Ascending aorta (tissue), 2 donors: ENCODE data around the gene CLK1. TPM values are rescaled to one million over a fixed set of nuclear protein-coding genes. Genes with fewer than 3 reads are reported as not detected.
"Not testable (repeated sequence)": the region's sequence is repeated elsewhere in the genome, so short reads cannot be mapped to it uniquely, and the experiment has no call there.

ENCODE experiments used
- DNase-seq, 2 donors: peaks; one replicate each; pipeline ENCODE4 v3.0.0-alpha.2; 2019; ENCODE audit warnings: low spot score in 2 of 2
- H3K27ac ChIP-seq, 2 donors: fragments of 200-600 bp; sonication (generic); one replicate each; pipeline ENCODE4 v1.5.1; 2016 to 2017; ENCODE audit warnings: mild to moderate bottlenecking in 1 of 2
- H3K27me3 ChIP-seq: fragments of 200-600 bp; sonication (generic); one replicate; pipeline ENCODE4 v1.5.1; 2017
- H3K36me3 ChIP-seq, 2 donors: fragments of 200-600 bp; sonication (generic); one replicate each; pipeline ENCODE4 v1.5.1; 2016
- H3K4me1 ChIP-seq, 2 donors: fragments of 200-600 bp; sonication (generic); one replicate each; pipeline ENCODE4 v1.5.1; 2016 to 2017; ENCODE audit warnings: mild to moderate bottlenecking in 1 of 2
- H3K4me3 ChIP-seq, 2 donors: fragments of 200-600 bp; sonication (generic); one replicate each; pipeline ENCODE4 v1.5.1; 2016 to 2017; ENCODE audit warnings: mild to moderate bottlenecking in 1 of 2
- H3K9me3 ChIP-seq, 2 donors: fragments of 200-600 bp; sonication (generic); one replicate each; pipeline ENCODE4 v1.5.1; 2016
- intact Hi-C: fragments of 100-400 bp; cut with DNase I; formaldehyde crosslinking; loops from one replicate; pipeline ENCODE4 v1.15.1; 2023
- total RNA-seq: library from RNA; depleted of rRNA; stranded (reverse); fragments of >200 nt; gene quantifications from one replicate; pipeline ENCODE4 v1.1.0, GENCODE V29; 2016
- TF ChIP-seq, protein P1 (sequence below), 3 experiments: fragments of 200-600 bp in 2 of 3; fragments of 450-650 bp in 1 of 3; sonication (generic) in 2 of 3; IDR thresholded peaks; one replicate each; pipeline ENCODE4 v1.5.1; 2016 to 2019; ENCODE audit warnings: antibody characterized with exemption in 3 of 3, mild to moderate bottlenecking in 1 of 3, moderate library complexity in 1 of 3

Gene CLK1
- total RNA-seq, 1 donor from 2014 or later = 43.5 TPM

DNA sequence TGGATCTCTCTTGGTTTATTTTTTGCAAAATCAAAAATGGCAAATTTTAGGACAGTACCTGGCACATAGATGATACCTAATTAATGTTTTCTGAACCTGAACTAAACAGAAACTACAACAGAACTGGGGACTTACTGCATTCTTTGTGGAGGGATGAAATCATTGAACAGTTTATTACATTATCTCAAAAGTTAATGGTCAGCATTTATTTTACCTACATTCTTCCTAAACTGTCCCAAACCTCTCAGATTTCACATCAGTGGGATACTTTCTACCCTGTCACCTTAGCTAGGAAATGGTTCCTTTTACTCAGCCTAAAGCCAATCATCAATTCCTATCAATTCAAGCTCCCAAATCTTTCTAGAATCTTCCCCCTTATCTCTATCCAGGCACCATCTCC, 35.0 kb upstream of the CLK1 start:
- Histone ChIP-seq H3K27ac (no peak overlapping the region), H3K27me3 (no peaks in the 10 kb centered on the region), H3K36me3 (peaks cover 45 to 66% of the 10 kb centered on the region in 2 donors), H3K4me1 (no peaks in the 10 kb centered on the region), H3K4me3 (no peak overlapping the region), H3K9me3 (no peaks in the 10 kb centered on the region)
- TF ChIP-seq, protein P1, sequence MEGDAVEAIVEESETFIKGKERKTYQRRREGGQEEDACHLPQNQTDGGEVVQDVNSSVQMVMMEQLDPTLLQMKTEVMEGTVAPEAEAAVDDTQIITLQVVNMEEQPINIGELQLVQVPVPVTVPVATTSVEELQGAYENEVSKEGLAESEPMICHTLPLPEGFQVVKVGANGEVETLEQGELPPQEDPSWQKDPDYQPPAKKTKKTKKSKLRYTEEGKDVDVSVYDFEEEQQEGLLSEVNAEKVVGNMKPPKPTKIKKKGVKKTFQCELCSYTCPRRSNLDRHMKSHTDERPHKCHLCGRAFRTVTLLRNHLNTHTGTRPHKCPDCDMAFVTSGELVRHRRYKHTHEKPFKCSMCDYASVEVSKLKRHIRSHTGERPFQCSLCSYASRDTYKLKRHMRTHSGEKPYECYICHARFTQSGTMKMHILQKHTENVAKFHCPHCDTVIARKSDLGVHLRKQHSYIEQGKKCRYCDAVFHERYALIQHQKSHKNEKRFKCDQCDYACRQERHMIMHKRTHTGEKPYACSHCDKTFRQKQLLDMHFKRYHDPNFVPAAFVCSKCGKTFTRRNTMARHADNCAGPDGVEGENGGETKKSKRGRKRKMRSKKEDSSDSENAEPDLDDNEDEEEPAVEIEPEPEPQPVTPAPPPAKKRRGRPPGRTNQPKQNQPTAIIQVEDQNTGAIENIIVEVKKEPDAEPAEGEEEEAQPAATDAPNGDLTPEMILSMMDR (IDR thresholded peaks at IDR 0.05) = no peak
- intact Hi-C loops = no loop called here
- no peak for DNase-seq

DNA sequence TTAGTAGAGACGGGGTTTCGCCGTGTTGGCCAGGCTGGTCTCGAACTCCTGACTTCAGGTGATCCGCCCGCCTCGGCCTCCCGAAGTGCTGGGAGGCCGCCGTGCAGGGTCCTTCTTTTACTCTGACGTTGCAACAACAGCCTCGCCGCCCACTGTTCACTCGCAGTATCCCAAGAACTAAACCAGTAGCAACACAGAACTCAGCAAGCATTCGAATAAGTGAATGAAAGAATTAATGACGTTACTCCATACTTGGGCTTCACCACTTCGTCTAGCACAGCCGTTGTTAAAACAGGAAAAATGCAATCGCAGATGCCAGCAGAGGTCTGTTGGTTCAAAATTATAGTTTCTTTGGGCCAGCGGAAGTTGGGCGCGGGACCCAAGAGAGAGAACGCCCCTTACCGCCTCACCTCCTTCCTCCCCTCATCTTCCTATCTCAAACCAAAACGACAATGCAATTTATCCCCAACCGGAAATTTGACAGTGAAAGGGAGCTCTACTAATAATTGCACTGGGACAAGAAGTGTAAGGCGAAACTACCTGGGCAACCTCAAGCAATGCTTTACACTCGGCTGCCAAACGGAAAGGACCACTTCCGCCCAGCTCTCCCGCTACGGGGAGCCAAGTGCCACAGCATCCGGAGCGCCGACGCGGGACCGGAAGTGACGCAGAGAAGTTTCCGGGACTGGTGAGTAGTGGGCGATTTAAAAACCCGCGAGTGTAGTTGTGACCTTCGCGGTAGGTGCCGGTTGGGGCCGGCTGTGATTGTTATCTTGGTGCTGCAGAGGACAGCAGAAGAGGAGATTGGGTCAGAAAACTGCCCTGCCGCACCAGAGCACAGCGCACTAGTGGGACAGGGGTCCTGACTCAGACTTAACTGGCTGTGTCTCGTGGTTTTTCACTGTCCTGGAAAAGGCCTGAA, 24.5 kb upstream of the CLK1 start, which contains the start of the genes NIF3L1 and PPIL3:
TSS of gene NIF3L1 (plus strand) at position 668 of the 922 bp plus-strand sequence. CDS start 2,573 bp downstream, outside the sequence.
TSS of gene PPIL3 (minus strand) at position 374 of the 922 bp plus-strand sequence. CDS start 1,462 bp downstream, outside the sequence.
- H3K27ac ChIP-seq = peak within 1 kb of the TSS; percentile 90 to 94
- intact Hi-C loops = loop anchor here (1.0 to 5.0 kb wide), 7 partner anchors 25 to 363 kb away; partner anchors contain the start of genes BZW1, CFLAR, CLK1 and HYCC2
- no peaks in the 10 kb centered on the region for H3K9me3 ChIP-seq
- peaks cover 7 to 17% of the 10 kb centered on the region in 2 donors for H3K4me1 ChIP-seq
- TF ChIP-seq, protein P1 (IDR thresholded peaks at IDR 0.05) = peak in 1 of 3 experiments; percentile 15
- H3K36me3 ChIP-seq = peaks cover 10 to 17% of the 10 kb centered on the region in 2 donors
- DNase-seq = peak; percentile 91 to 98
- H3K4me3 ChIP-seq = peak within 1 kb of the TSS; percentile 79 to 81
- H3K27me3 ChIP-seq = no peaks in the 10 kb centered on the region

DNA sequence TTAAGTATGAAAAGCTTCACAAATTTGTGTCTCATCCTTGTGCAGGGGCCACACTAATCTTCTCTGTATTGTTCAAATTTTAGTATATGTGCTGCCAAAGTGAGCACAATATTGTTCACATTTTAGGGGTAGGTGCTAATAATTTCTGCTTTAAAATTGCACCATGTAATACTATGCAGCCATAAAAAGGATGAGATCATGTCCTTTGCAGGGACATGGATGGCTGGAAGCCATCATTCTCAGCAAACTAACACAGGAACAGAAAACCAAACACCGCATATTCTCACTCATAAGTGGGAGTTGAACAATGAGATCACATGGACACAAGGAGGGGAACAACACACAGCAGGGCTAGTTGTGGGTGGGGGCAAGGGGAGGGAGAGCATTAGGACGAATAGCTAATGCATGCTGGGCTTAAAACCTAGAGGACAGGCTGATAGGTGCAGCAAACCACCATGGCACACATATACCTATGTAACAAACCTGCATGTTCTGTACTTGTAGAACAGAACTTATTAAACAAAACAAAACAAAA, 17.3 kb upstream of the CLK1 start:
- H3K9me3 ChIP-seq, H3K4me1 ChIP-seq, H3K27ac ChIP-seq, H3K27me3 ChIP-seq, DNase-seq, intact Hi-C loops, H3K4me3 ChIP-seq: not testable (repeated sequence)
- peaks cover 57 to 75% of the 10 kb centered on the region in 2 donors for H3K36me3 ChIP-seq

DNA sequence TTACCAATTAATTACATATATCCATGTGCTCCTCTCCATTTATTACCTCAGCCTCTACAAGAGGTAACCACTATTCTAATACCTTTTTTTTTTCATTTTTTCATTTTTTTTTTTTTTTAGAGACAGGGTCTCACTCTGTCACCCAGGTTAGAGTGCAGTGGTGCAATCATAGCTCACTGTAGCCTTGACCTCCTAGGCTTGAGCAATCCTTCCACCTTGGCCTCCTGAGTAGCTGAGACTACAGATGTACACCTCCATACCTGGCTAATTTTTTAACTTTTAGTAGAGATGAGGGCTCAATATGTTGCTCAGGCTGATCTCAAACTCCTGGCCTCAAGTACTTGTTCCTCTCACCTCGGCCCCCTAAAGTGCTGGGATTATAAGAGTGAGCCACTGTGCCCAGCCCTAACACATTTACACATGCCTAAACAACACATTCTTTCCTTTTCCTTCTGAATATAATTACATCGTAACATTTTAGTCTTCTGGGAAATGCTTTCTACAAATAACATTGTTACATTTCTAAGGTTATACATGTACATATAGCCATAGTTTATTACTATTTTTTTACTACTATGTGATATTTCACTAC, 13.9 kb upstream of the CLK1 start:
- DNase-seq = no peak
- Histone ChIP-seq H3K9me3 (no peaks in the 10 kb centered on the region), H3K27me3 (no peaks in the 10 kb centered on the region), H3K27ac (no peak overlapping the region), H3K4me3 (no peak overlapping the region), H3K4me1 (no peaks in the 10 kb centered on the region), H3K36me3 (peaks cover 60 to 75% of the 10 kb centered on the region in 2 donors)
- intact Hi-C loops = no loop called here
- TF ChIP-seq, protein P1 (IDR thresholded peaks at IDR 0.05) = no peak

DNA sequence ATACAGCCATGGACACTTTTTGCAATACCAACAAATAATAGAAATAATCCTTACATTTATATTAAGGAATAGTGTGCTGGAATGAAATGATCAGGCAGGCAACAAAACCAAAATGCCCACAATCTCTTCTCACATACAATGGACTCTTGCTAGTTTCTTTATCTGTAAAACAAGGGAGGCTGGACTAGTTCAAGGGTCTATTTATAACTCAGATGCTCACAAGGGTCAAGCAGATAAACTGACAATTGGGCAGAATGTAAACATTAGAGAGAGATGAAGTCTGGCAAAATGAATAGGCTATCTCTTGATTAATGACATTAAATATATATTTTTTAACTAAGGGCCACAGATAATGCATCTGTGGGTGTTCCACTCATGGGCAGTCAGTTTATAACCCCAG, 13.0 kb upstream of the CLK1 start:
- intact Hi-C loops = no loop called here
- no peaks in the 10 kb centered on the region for H3K9me3 ChIP-seq
- H3K4me3 ChIP-seq = no peak overlapping the region
- no peaks in the 10 kb centered on the region for H3K4me1 ChIP-seq
- H3K27me3 ChIP-seq = no peaks in the 10 kb centered on the region
- peaks cover 54 to 74% of the 10 kb centered on the region in 2 donors for H3K36me3 ChIP-seq
- TF ChIP-seq, protein P1 (IDR thresholded peaks at IDR 0.05) = no peak
- H3K27ac ChIP-seq = no peak overlapping the region
- DNase-seq = no peak
